ENCODE data around the gene PRUNE2.

PRUNE2 gene

GRCh38 chr9:76882686-76883085 lies 23.2 kb downstream of the PRUNE2 start:
- Histone ChIP-seq H3K36me3 (no peaks in the 10 kb centered on the region; the same call in 1 of the 2 replicates), H3K9me3 (no peaks in the 10 kb centered on the region), H3K27me3 (no peaks in the 10 kb centered on the region), H3K4me1 (no peaks in the 10 kb centered on the region), H3K4me3 (ENCODE audit: low read depth, low read length) (no peak overlapping the region)
- TF ChIP-seq, protein P1, sequence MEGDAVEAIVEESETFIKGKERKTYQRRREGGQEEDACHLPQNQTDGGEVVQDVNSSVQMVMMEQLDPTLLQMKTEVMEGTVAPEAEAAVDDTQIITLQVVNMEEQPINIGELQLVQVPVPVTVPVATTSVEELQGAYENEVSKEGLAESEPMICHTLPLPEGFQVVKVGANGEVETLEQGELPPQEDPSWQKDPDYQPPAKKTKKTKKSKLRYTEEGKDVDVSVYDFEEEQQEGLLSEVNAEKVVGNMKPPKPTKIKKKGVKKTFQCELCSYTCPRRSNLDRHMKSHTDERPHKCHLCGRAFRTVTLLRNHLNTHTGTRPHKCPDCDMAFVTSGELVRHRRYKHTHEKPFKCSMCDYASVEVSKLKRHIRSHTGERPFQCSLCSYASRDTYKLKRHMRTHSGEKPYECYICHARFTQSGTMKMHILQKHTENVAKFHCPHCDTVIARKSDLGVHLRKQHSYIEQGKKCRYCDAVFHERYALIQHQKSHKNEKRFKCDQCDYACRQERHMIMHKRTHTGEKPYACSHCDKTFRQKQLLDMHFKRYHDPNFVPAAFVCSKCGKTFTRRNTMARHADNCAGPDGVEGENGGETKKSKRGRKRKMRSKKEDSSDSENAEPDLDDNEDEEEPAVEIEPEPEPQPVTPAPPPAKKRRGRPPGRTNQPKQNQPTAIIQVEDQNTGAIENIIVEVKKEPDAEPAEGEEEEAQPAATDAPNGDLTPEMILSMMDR (IDR thresholded peaks at IDR 0.05; ENCODE audit: low read depth, low read length) = no peak
- no peak for DNase-seq

GRCh38 chr9:76880210-76880609 lies 25.7 kb downstream of the PRUNE2 start:
- no peaks in the 10 kb centered on the region for H3K27me3 ChIP-seq
- H3K4me1 ChIP-seq = peaks cover 5% of the 10 kb centered on the region

GRCh38 chr9:76878933-76879332 lies 27.0 kb downstream of the PRUNE2 start:
- H3K36me3 ChIP-seq = no peaks in the 10 kb centered on the region; the same call in 1 of the 2 replicates
- no peak overlapping the region for H3K4me3 ChIP-seq (ENCODE audit: low read depth, low read length)
- peaks cover 11% of the 10 kb centered on the region for H3K4me1 ChIP-seq
- H3K9me3 ChIP-seq = no peaks in the 10 kb centered on the region
- H3K27me3 ChIP-seq = no peaks in the 10 kb centered on the region
- DNase-seq = no peak
- TF ChIP-seq, protein P1 (IDR thresholded peaks at IDR 0.05; ENCODE audit: low read depth, low read length) = no peak

More at GRCh38 chr9:76880210-76880609, 25.7 kb downstream of the PRUNE2 start:
- Histone ChIP-seq H3K36me3 (no peaks in the 10 kb centered on the region; the same call in 1 of the 2 replicates), H3K4me3 (ENCODE audit: low read depth, low read length) (no peak overlapping the region), H3K9me3 (no peaks in the 10 kb centered on the region)
- DNase-seq = no peak
- TF ChIP-seq, protein P1 (IDR thresholded peaks at IDR 0.05; ENCODE audit: low read depth, low read length) = no peak

- Histone ChIP-seq H3K36me3 (no peaks in the 10 kb centered on the region; the same call in 1 of the 2 replicates), H3K4me3 (ENCODE audit: low read depth, low read length) (no peak overlapping the region), H3K4me1 (peaks cover 11% of the 10 kb centered on the region), H3K9me3 (no peaks in the 10 kb centered on the region), H3K27me3 (no peaks in the 10 kb centered on the region)
- TF ChIP-seq, protein P1 (IDR thresholded peaks at IDR 0.05; ENCODE audit: low read depth, low read length) = no peak
- DNase-seq = no peak
Observed at GRCh38 chr9:76877961-76878360, 28.0 kb downstream of the PRUNE2 start.

DNA sequence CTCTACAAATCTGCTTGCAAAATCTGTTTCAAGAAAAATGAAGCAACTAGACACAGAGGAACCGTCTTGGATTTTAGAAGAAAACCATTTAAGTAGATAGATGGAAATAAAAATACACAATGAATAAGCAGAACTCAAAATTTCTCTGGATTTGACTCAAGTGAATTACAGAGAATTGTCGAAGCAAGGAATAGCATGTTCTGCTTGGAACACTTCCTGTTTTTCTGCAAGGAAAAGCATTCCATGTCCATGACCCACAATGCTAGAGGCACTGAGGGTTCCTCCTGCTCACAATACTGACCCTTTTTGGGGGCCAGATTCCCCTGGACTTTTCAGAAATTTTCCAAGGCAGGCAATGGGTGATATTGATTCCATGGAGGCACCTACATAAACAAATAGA lies 29.8 kb downstream of the PRUNE2 start:
- DNase-seq = no peak
- peaks cover 21% of the 10 kb centered on the region for H3K4me1 ChIP-seq
- H3K9me3 ChIP-seq = no peaks in the 10 kb centered on the region
- no peaks in the 10 kb centered on the region for H3K27me3 ChIP-seq
- TF ChIP-seq, protein P1 (IDR thresholded peaks at IDR 0.05; ENCODE audit: low read depth, low read length) = no peak
- H3K4me3 ChIP-seq (ENCODE audit: low read depth, low read length) = no peak overlapping the region
- no peaks in the 10 kb centered on the region; the same call in 1 of the 2 replicates for H3K36me3 ChIP-seq

DNA sequence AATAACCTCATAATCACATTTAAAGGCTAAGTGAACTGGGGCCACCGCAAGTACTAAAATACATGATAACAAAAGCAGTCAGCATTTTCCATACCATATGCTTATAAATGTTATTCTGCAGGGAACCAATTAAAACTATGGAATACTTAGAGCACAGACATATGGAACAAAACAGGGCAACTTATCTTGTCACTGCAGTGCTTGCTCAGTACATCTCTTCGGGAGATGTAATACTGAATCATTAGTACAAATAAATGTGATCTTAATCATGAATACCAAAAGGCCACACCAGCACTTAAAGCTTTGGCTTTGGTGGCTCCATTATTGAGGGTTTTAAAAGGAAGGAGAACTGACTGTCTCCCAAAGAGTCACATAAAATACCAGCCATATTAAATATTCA lies 32.1 kb downstream of the PRUNE2 start:
- TF ChIP-seq, protein P1 (IDR thresholded peaks at IDR 0.05; ENCODE audit: low read depth, low read length) = no peak
- Histone ChIP-seq H3K4me1 (peaks cover 29% of the 10 kb centered on the region), H3K27me3 (no peaks in the 10 kb centered on the region), H3K36me3 (no peaks in the 10 kb centered on the region), H3K4me3 (ENCODE audit: low read depth, low read length) (peak overlapping the region; percentile 46), H3K9me3 (no peaks in the 10 kb centered on the region)
- DNase-seq = peak; percentile 34

All from BE2C (cell line).